Thymus (tissue), 14 donors: ENCODE data around the gene C20orf202. TPM values are rescaled to one million over a fixed set of nuclear protein-coding genes. Genes with fewer than 3 reads are reported as not detected.

Experiments
- DNase-seq, 9 donors: peaks; one replicate each; pipeline ENCODE4 v3.0.0-alpha.2; 2013; ENCODE audit warnings: low spot score in 9 of 9, low read depth in 6 of 9, missing footprints in 1 of 9
- H3K27ac ChIP-seq, 2 donors: one replicate each; pipeline ENCODE4 v1.5.1; 2013; ENCODE audit warnings: control low read depth in 1 of 2, low read depth in 1 of 2, low read length in 1 of 2, mild to moderate bottlenecking in 1 of 2, moderate library complexity in 1 of 2
- H3K27me3 ChIP-seq, 2 donors: one replicate each; pipeline ENCODE4 v1.5.1; 2013; ENCODE audit warnings: low read length in 1 of 2; ENCODE audit not compliant: control insufficient read depth in 2 of 2, insufficient read depth in 1 of 2
- H3K36me3 ChIP-seq, 2 donors: one replicate each; pipeline ENCODE4 v1.5.1; 2013; ENCODE audit warnings: low read length in 1 of 2, mild to moderate bottlenecking in 1 of 2, moderate library complexity in 1 of 2; ENCODE audit not compliant: control insufficient read depth in 2 of 2, insufficient read depth in 2 of 2
- H3K4me1 ChIP-seq, 2 donors: one replicate each; pipeline ENCODE4 v1.5.1; 2013; ENCODE audit warnings: low read length in 2 of 2; ENCODE audit not compliant: control insufficient read depth in 2 of 2, insufficient read depth in 2 of 2
- H3K4me3 ChIP-seq, 2 donors: one replicate each; pipeline ENCODE4 v1.5.1; 2013; ENCODE audit warnings: low read length in 2 of 2, control low read depth in 1 of 2, mild to moderate bottlenecking in 1 of 2
- H3K9me3 ChIP-seq, 2 donors: one replicate each; pipeline ENCODE4 v1.5.1; 2013; ENCODE audit warnings: low read length in 1 of 2, mild to moderate bottlenecking in 1 of 2; ENCODE audit not compliant: control insufficient read depth in 2 of 2, insufficient read depth in 1 of 2
- WGBS: extraction: QIAGEN DNeasy Blood & Tissue Kit; methylation state at CpG from one replicate; pipeline ENCODE4 v1.1.7; 2013; 5-methylcytosine and 5-hydroxymethylcytosine counted together
- long read RNA-seq, 10 donors: transcript quantifications; one replicate each; lab custom pipeline, GENCODE V29; 2026
- polyA plus RNA-seq: library from polyadenylated mRNA; stranded (reverse); fragments of 200-250 nt; gene quantifications from one replicate; pipeline ENCODE4 v1.2.3, GENCODE V29; 2013
- total RNA-seq: library from RNA; stranded (reverse); fragments of 120-200 nt; gene quantifications from one replicate; pipeline ENCODE4 v1.2.4, GENCODE V29; 2013
- donor health status: healthy.

C20orf202 gene
- total RNA-seq (0.09 TPM), polyA plus RNA-seq (0.27 TPM)
- long read RNA-seq, donor 1: 0 reads
- long read RNA-seq, donor 2: 0 reads
- long read RNA-seq, donor 3: 0 reads
- long read RNA-seq, donor 4: 0 reads
- long read RNA-seq, donor 5: 0 reads
- long read RNA-seq, donor 6: 0 reads
- long read RNA-seq, donor 7: 0 reads
- long read RNA-seq, donor 8: 0 reads
- long read RNA-seq, donor 9: 0 reads
- long read RNA-seq, donor 10: 0 reads

DNA sequence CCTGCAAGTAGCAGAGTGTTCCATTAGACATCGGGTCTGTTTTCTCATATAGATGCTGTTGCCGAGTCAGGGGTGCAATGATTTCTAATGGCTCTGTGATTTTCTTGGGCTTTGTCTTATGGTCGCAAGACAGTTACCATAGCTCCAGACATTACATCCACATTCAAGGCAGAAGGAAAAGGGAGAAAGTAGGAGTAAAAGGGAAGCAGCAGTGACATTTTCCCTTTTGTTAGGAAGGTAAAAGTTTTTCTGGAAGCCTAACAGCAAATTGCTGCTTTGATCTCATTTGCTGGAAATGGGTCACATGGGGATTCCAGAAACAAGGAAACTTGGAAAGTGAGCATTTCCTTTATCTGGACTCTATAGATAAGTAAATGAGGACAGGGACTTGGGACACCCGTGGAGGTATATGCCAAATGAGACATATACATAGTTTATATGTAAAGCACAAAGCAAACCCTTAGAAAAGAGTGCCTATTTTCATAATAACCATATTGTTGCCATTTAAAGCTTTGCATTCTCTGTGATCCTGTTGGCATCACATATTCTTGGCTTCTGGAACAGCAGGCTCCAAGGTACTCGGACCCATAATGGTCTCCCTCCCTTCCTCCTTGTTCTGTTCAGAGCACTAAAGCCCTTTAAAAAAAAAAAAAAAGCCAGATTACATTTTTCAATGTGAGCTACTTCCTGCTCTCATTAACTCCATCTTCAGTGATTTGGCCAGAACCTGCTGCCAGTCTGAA lies at the start of gene C20orf202:
Gene C20orf202 (plus strand): TSS at position 693 of the 743 bp plus-strand sequence. CDS start 132 bp downstream, outside the sequence.
- Histone ChIP-seq H3K27ac (no peak within 1 kb of the TSS), H3K4me1 (no peaks in the 10 kb centered on the region), H3K27me3 (no peaks in the 10 kb centered on the region), H3K4me3 (no peak within 1 kb of the TSS), H3K9me3 (no peaks in the 10 kb centered on the region), H3K36me3 (no peaks in the 10 kb centered on the region)
- no peak for DNase-seq
- 93% methylated on average over 5 of the region's 5 CpGs for WGBS

DNA sequence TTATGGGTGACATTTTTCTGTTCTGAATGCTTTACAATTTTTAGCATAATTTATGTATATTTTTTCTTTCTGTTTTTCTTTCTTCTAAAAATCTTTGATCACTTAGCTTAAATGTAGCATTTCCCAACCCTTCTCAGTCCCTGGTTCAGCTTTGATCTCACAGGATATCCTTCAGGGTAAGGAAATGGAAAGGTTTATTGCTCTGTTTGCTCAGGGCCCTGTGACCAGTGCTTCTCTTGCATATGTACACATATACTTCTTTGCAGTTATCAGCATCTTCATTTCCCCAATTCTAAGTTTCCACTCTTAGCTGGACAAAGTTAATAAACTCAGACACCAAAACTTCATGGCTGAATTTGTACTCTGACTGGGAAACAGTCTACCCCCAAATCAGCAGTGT lies 49.0 kb upstream of the C20orf202 start:
- no peak overlapping the region for H3K27ac ChIP-seq
- peaks cover 20 to 30% of the 10 kb centered on the region in 2 donors for H3K36me3 ChIP-seq
- no peaks in the 10 kb centered on the region for H3K4me1 ChIP-seq
- no peaks in the 10 kb centered on the region for H3K27me3 ChIP-seq
- DNase-seq: no peak
- no peaks in the 10 kb centered on the region for H3K9me3 ChIP-seq
- H3K4me3 ChIP-seq: no peak overlapping the region

DNA sequence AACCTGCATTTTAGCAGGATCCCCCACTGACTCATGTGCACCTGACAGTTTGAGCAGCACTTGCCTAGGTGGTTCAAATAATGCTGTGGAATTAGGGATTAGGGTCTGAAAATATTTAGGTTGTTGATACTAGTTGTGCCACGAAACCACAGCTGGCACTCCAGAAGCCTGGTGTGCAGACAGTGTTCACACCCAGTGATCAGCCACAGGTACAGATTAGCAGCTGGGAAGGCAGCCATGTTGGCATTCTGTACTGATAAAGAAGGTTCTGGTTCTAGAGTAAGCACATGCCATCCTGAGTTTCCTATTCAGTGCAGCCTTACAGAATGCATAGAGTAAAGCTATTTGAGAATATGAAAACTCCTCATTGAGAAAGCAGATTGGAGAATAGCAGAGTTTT lies 48.6 kb upstream of the C20orf202 start:
- H3K4me3 ChIP-seq: no peak overlapping the region
- no peaks in the 10 kb centered on the region for H3K9me3 ChIP-seq
- H3K36me3 ChIP-seq: peaks cover 25 to 30% of the 10 kb centered on the region in 2 donors
- H3K27me3 ChIP-seq: no peaks in the 10 kb centered on the region
- H3K27ac ChIP-seq: no peak overlapping the region
- 98% methylated on average over 1 of the region's 1 CpG for WGBS
- H3K4me1 ChIP-seq: no peaks in the 10 kb centered on the region
- DNase-seq: no peak

DNA sequence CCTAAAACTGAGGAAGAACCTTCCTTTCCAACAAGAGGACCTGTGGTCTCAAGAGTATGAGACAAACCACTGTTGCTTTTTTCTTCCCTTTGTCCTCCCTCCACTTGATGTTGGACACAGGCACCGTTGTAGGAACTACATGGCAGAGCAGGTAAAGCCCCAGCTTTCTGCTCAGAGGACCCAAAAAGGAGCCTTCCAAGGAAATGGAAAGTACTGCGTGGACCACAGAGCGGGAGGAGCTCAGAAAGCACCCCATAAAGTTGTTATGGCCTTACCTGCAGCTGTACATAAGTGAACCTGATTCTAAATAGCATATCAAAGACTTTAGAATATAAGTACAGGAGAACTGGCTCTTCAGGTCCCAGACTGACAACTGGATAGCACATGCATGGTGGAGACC lies 47.9 kb upstream of the C20orf202 start:
- DNase-seq: no peak
- H3K4me3 ChIP-seq: no peak overlapping the region
- peaks cover 29 to 32% of the 10 kb centered on the region in 2 donors for H3K36me3 ChIP-seq
- no peaks in the 10 kb centered on the region for H3K4me1 ChIP-seq
- H3K27me3 ChIP-seq: no peaks in the 10 kb centered on the region
- over 99% methylated on average over 3 of the region's 3 CpGs for WGBS
- H3K9me3 ChIP-seq: no peaks in the 10 kb centered on the region
- H3K27ac ChIP-seq: no peak overlapping the region

DNA sequence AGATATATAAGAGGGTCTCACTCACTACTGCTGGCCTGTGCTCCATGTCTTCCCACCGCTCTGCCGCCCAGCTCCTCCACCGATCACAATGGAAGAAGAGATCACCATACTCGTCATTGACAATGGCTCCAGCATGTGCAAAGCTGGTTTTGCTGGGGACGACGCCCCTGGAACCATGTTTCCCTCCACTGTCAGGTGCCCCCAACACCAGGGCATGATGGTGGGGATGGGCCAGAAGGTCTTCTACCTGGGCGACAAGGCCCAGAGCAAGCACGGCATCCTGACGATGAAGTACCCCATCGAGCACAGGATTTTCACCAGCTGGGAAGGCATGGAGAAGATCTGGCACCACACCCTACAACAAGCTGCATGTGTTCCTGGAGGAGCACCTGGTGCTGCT lies 42.8 kb upstream of the C20orf202 start:
- WGBS: over 99% methylated on average over 10 of the region's 10 CpGs

DNA sequence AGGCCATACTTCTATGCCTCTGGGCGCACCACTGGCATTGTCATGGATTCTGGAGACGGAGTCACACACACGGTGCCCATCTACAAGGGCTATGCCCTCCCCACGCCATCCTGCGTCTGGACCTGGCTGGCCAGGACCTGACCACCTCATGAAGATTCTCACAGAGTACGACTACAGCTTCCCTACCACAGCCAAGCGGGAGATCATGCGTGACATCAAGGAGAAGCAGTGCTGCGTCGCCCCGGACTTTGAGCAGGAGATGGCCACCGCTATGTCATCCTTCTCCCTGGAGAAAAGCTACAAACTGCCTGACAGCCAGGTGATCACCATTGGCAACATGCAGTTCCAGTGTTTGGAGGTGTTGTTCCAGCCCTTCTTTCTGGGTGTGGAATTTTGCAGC lies 42.3 kb upstream of the C20orf202 start:
- H3K4me1 ChIP-seq: no peaks in the 10 kb centered on the region
- DNase-seq: no peak
- no peak overlapping the region for H3K27ac ChIP-seq
- peaks cover 61 to 62% of the 10 kb centered on the region in 2 donors for H3K36me3 ChIP-seq
- no peak overlapping the region for H3K4me3 ChIP-seq
- H3K9me3 ChIP-seq: no peaks in the 10 kb centered on the region
- H3K27me3 ChIP-seq: no peaks in the 10 kb centered on the region
- 98% methylated on average over 12 of the region's 12 CpGs for WGBS

More for the DNA sequence above, 42.8 kb upstream of the C20orf202 start:
- Histone ChIP-seq H3K4me1 (no peaks in the 10 kb centered on the region), H3K9me3 (no peaks in the 10 kb centered on the region), H3K4me3 (no peak overlapping the region), H3K36me3 (peaks cover 57 to 59% of the 10 kb centered on the region in 2 donors), H3K27me3 (no peaks in the 10 kb centered on the region), H3K27ac (no peak overlapping the region)
- DNase-seq: no peak

DNA sequence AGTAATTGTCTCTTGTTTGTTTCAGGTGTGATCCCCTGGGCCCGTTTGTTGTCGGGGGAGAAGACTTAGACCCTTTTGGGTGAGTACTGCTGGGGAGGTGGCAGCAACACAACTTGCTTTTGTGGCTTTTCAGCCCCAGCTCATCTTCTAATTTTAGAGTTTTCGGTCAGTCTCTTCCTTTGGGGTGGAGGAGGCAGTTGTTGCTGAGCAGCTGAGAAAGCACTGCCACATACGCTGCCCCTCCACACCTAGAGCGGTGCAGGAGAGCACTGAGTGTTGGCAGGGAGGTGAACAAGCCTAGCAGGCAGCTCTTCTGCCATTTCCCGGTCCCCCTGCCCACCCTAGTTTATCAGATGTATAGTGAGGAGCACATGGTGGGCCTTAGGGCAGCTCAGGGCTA lies 40.1 kb upstream of the C20orf202 start:
- Histone ChIP-seq H3K36me3 (peaks cover 71 to 75% of the 10 kb centered on the region in 2 donors), H3K27ac (no peak overlapping the region), H3K4me1 (no peaks in the 10 kb centered on the region), H3K27me3 (no peaks in the 10 kb centered on the region), H3K9me3 (no peaks in the 10 kb centered on the region), H3K4me3 (no peak overlapping the region)
- 98% methylated on average over 6 of the region's 6 CpGs for WGBS
- no peak for DNase-seq

DNA sequence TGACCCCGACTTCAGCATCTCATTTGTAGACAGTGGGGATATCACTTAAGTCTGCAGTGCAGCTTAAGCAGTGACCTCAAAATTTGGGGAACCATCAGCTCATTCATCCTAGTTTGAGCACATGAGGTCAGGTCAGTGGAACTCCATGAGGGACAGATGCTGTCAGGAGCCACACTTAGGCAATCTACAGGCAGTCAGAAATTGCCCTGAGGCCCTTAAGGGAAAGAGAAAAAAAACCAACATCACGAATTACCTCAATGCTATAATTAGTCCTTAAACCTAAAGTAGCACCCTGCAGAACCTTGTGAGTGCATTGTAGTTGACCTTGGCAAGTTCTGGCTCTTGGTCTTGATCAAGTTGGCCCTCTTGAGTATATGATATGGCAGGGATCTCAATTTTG lies 39.6 kb upstream of the C20orf202 start:
- no peaks in the 10 kb centered on the region for H3K4me1 ChIP-seq
- 97% methylated on average over 2 of the region's 2 CpGs for WGBS
- H3K36me3 ChIP-seq: peaks cover 74 to 78% of the 10 kb centered on the region in 2 donors
- H3K27me3 ChIP-seq: no peaks in the 10 kb centered on the region
- H3K9me3 ChIP-seq: no peaks in the 10 kb centered on the region
- DNase-seq: no peak
- no peak overlapping the region for H3K27ac ChIP-seq
- no peak overlapping the region for H3K4me3 ChIP-seq

DNA sequence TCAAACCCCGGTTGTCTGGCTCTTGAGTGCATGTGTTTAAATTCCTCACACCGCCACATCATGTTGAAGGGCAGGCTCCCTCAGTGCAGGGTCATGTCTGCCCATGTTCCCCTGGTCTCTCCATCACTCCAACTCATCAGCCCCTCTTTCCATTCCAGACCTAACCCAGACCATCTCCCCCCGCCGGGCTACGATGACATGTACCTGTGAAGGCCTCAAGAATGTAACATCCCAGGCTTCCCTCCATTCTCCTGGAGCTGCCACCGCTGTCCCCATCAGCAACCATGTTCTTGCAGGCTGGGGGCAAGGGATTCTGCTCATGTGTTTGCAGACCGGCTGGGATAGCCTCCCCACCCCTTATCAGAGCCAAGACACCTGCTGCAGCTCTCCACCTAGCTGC lies 38.4 kb upstream of the C20orf202 start:
- 99% methylated on average over 7 of the region's 7 CpGs for WGBS
- Histone ChIP-seq H3K4me1 (no peaks in the 10 kb centered on the region), H3K27ac (no peak overlapping the region), H3K4me3 (no peak overlapping the region), H3K27me3 (no peaks in the 10 kb centered on the region), H3K36me3 (peaks cover 76 to 85% of the 10 kb centered on the region in 2 donors), H3K9me3 (no peaks in the 10 kb centered on the region)
- DNase-seq: no peak
